DMS153 treated with DMSO at 0.1 percent for 48 hours (cell line): Measurements from ENCODE around the gene PRKD1.
"Not testable (repeated sequence)": the region's sequence is repeated elsewhere in the genome, so short reads cannot be mapped to it uniquely, and the experiment has no call there.

Source experiments
- DNase-seq: peaks from one replicate; lab custom pipeline; 2025; ENCODE audit not compliant: unreplicated experiment; lab: John Stamatoyannopoulos, UW

PRKD1 gene

DNA sequence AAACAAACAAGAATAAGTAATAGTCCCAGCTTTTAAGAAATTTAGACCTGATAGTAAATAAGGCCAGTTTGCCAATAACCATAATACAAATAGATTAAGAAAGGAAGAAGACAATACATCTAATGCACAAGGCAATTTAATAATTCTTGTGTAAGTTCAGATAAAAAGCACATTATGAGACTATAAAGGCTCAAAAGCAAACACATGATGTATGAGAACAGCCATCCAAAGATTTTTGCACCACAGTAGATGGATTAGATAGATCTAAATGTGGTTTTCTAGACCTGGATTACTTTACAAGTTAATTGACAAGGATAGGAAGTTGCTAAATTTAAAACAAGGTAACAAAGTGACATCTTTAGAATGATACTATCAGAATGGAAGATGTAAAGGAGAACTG is 125.4 kb downstream of the PRKD1 start:
- DNase-seq: no peak

DNA sequence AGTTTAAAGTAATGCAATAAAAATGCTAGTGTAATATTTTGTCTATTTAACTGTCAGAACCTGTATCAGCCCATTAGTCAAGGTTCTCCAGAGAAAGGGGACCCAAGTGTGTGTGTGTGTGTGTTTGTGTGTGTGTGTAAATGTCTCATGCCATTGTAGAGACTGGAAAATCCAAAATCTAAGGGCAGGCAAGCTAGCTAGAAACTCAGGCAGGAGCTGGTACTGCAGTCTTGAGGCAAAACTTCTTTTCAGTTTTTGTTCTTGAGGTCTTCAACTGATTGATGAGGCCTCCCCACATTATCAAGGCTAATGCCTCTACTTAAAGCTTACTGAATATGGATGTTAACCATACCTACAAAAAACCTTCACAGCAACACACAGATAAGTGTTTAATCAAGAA is 126.7 kb downstream of the PRKD1 start:
- no peak for DNase-seq

DNA sequence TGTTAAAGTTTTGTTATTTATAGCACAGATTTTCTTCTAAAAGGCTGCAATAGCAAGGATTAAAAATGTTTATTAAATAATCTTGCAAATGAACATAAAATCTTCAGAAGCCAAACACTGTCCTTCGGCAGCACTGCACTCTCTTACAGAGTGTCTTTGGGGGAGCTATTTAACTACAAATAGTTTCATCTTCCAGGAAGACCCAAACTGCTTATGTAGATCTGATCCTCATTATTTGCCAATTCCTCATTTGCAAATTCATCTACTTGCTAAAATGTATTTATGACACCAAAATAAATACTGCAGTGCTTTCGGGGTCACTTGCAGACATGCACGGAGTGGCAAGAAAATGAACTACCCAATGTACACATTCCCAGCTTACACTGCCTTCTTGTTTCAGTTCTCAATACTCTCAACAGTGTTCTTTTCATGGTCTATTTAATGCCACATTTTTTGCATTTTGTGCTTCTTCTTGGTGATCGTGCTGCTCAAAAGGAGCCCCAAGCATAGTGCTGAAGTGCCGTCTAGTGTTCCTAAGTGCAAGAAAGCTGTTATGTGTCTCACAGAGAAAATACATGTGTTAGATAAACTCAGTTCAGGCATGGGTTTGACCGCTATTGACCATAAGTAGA is 128.1 kb downstream of the PRKD1 start:
- no peak for DNase-seq

DNA sequence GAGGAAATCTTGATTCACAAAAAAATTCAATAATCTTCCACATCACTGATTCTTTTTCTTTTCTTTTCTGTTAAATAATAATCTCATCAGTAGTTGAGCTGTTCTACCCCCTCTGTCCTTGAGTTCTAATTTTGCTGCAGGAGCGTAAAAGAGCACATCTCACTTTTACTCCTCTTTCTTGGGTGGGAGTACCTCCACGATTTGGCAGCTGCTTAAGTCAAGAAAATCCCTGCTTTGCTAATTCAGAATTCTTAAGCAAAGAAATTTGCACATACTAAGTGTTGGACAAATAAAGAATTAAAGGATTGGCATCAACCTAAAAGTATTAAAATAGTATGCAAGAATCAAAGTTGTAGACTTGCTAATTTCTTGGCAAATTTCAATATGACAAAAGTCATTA is 128.8 kb downstream of the PRKD1 start:
- no peak for DNase-seq

DNA sequence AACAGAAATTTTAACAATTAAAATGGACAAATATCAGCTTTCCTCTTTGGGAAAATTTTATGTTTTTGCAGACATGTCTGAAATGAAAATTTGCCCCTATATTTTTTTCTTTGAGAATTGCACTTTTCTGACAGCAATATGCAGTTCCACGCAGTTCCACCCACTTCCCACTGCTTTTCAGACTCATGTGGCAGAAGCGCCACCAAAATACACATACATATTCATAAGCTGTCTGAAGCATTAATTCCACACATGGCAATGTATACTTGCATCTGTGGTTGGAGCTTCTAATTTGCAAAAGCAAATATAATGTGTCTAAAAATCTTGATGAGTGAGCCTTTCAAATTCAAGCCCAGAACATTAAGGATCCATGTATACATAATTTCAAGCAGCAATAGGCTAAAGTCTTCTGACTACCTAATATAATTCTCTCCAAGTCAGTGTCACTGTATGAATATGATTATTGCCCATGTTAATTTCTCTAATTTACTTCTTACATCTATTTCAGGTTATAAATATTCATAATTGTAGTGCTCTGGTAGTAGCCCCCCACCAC is 129.5 kb downstream of the PRKD1 start:
- DNase-seq: no peak

DNA sequence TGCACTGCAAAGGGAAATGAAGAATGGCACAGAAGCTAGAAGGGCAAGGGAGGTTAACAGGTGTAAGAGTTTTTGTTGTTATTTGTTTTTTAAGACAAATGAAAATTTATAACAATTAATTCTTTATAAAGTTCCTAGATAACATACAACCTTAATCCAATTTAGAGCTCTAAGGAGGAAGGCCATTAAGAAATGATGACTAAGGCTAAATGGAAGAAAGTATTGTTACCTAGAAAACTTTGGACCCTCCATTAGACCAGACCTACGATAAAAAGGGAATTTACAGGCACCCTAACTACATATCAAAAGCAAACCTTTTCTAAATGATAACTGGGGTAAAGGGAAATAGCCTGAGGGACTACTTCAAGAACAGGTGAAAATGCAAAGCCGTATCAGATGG is 130.8 kb downstream of the PRKD1 start:
- no peak for DNase-seq

DNA sequence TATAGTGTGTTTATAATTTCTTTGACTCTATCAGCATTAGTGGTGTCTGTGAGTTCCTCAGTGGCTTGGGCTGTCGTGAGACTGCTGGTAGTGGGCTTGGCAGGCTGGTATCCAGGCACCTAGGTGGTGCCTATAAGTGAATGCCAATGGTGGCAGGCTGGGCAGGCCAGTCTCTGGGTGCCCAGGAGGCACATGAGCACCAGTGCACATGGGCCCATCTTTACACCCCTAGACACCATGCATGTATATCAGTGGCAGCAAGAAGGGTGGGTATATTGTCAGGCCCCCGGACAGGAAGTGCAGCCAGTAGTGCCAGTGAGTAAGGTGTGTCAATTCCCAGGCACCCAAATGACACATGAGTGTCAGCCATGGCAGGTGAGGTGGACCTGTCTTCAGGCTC is 138.2 kb downstream of the PRKD1 start:
- no peak for DNase-seq

DNA sequence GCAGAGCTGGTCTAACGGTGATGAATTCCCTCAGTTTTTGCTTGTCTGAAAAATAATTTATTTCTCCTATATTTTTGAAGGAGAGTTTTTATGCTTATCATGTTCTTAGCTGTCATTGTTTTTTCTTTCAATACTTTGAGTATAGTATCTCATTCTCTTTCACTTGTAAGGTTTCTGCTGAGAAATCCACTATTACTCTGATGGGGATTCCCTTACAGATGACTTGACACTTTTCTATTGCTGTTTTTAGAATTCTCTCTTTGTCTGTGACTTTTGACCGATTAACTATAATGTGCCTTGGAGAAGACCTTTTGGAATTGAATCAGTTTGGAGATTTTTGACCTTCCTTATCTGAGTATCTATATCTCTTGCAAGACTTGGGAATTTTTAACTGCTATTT is 139.6 kb downstream of the PRKD1 start:
- no peak for DNase-seq

DNA sequence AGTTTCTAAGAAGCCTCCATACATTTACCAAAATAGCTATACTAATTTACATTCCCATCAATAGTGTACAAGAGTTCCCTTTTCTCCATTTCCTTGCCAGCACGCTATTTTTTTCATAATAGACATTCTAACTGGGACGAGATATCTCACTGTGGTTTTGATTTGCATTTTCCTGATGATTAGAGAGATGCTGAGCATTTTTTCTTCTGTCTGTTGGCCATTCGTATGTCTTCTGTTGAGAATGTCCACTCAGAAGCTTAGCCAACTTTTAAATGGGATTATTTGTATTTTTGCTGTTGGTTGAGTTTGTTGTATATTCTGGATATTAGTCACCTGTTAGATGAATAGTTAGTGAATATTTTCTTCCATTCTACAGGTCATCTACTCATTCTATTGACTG is 144.1 kb downstream of the PRKD1 start:
- no peak for DNase-seq

DNA sequence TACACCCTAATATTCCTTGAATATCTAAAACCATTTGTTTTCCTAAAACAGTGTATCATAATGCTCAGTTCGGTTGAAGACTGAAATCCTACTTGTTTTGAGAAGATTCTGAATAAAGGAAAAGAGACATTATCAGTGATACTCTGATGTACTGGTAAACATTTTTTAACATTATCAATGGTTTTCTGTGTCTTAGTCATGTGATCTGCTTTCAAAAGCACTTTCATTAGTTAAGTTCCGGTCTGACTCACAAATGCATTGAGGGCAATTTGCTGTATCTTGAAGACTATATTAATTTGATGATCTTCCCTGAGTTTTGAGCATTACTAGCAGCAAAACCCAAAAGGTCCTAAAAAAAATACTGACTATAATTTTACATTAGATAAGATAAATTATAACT is 145.6 kb downstream of the PRKD1 start:
- no peak for DNase-seq

DNA sequence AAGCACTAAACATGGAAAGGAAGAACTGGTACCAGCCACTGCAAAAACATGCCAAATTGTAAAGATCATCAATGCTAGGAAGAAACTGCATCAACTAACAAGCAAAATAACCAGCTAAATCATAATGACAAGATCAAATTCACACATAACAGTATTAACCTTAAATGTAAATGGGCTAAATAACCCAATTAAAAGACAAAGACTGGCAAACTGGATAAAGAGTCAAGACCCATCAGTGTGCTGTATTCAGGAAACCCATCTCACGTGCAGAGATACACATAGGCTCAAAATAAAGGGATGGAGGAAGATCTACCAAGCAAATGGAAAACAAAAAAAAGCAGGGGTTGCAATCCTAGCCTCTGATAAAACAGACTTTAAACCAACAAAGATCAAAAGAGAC is 150.5 kb downstream of the PRKD1 start:
- DNase-seq: not testable (repeated sequence)

DNA sequence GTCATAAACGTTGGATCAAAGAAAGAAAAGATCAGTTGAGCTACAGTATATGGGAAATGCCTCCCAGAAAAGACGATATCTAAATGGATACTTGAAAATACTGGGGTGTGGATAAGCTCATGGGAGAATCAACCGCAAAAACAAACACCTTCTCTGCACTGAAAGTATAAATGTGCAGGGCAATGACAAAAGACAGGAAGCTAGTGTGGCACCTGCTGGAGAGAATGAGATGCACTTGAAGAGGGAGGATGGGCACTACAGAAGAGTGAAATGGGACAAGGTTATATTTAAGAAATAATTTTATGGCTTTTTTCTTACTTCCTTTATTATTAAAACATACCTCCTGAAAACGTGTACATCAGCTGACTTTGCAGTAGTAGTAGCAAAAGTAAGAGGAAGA is 153.7 kb downstream of the PRKD1 start:
- peak; percentile 91 for DNase-seq

DNA sequence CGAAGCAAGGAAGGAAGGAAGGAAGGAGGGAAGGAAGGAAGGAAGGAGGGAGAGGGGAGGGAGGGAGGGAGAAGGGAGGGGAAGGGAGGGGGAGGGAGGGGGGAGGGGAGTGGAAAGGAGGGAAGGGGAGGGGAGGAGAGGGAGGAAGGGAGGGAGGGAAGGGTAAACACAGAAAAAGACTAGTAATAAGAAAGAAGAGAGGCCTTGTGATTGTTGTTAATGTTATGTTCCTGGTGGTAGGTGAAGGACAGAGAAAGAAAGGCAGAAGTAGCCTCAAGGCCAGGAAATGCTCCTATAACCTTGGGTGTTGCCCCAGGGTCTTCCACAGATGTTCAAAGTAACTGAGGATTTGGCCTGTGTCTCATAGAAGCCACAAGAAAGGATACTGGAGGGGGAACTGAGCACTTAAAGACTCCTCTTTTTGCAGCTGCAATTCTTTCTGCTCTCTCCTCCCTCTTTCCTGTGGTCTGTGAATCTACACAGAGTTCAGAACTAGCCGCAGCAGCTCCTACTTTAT is 164.2 kb downstream of the PRKD1 start:
- DNase-seq: no peak

DNA sequence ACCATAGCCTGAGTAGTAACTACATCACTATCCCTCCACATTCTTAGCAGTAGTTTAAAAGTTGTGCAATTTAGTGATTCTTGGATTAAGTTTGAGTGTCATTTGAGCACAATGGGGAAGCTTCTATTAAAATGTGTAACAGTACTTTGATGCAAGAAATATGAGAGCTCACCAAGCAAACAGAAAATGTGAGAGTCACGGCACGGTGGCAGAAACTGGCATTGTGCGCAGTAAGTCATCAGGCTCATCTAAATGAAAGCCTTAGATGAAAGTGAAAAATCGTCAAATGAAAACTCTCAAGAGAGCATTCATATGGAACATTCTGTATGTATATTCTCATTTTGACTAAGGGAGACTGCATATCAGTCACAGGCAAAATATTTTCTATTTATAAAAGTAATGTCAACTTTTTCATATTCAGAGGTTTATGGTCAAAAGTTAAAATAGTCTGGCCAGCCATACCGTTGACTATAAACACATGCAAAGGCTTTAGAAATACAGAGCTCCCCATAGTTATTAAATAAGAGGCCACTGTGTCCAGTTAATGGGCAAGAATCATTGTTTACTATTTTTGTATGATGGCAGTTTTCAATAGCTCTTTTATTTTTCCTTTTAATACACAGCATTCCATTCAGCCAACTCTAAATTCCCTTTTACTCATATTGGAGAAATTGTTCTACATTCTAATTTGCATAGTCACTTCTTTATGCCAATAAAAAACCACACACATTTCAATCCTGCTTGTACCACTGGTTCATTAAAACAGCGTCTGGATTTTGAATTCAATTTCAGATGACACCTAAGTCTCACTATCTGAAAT is 167.9 kb downstream of the PRKD1 start:
- DNase-seq: no peak

DNA sequence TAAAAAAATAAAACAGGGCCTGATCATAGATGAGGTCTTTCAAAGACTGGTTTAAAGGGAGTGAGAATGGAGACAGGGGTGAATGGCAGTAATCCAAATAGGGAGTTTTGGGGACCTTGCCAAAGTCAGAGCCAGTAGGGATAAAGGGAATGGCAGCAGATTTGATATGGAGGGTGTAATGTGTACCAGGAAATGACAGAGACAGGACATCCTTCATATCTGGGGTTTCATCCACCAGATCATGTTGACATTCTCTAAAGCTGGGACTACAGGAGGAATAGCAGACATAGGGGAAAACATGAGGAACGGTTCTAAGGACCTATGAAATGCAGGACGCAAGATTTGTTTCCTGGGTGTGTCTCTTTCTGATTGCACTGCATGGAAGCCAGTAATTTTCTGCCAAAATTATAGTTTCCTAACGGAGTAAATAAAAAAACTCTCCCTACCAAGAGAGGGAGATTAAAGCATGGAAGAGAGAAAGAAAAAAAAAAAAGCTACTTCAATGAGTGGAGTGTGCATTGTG is 169.9 kb downstream of the PRKD1 start:
- DNase-seq: no peak

DNA sequence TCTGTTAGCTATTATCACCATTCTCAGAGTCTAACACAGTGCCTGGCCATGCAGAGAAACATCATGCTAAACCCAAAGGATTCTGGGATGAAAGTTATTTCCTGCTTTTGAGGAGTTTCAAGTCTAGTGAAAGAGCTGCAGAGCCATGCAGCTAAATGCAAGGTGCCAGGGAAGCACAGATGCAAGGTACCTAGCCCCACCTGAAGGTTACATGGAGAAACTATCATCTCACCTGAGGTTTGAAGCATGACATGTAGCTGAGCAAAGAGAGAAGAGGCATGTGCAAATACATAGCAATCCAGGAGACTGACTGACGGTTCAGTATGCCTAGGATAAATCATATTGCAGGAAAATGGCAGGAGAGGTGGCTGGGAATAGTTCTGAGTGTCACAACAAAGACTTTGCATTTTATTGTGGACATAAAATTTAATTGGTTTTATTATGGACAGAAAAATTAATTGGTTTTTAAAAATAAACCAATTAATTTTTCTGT is 170.4 kb downstream of the PRKD1 start:
- DNase-seq: no peak

DNA sequence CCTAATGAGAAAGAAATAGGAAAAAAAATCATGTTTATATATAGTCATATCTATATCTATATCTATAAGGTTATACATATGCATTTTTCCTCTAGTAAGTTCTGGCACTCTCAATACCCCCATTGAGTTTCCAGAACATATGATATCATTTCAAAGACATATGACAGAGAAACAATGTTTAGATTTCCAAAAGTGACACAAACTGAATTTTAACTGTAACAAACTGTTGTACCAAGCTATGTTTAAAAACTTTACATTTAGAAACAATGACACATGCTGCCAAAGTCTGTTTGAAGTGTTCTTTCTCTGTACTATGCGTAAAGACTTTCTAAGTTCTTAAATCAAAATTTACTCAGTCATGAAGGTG is 171.6 kb downstream of the PRKD1 start:
- no peak for DNase-seq

DNA sequence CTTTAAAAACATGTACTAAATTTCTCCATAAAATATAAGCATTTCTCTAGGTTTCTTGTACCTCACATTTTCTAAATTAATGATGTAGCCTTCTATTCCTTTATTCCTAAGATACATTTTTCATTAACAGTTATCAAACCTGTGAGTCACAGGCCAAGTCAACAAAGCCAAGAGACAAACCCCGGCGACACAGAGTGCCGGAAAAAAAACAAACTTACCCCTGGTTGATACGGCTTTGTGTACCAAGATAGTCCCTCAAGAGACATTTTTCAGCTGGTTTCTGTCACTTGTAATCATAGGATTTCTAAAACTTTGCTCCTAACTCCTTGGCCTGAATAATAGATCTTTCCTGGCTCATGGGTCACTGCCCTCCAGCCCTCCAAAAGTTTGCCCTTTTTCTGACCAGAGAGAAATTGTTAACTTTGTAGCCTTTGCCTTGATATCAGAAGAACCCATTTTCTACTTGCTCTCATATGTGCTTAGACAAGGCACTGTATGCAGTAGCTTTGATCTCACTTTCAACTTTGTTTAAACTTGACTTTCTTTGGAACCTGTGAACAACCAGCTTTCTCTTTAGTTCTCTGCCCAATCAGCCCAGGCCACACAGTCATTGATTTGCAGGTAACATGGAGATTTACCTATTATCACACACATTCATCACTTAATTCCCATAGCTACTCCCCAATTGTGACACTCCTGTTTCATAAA is 172.2 kb downstream of the PRKD1 start:
- DNase-seq: no peak

DNA sequence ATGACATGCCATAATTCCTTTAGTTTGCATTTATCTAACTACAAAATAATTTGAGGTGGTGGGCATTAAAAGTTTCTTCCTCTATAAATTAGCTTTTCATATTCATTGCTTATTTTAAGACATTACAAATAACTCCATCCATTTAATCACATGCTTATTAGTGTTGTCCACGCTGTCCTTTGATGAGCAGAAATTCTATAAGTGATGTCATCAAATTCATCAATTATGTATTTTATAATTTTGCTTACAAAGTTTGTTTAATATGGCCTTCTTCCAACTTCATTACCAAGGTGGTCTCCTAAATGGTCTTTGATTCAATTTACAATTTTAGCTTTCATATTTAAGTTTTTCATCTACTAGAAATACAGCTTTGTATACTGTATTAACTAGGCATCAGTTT is 173.5 kb downstream of the PRKD1 start:
- no peak for DNase-seq

DNA sequence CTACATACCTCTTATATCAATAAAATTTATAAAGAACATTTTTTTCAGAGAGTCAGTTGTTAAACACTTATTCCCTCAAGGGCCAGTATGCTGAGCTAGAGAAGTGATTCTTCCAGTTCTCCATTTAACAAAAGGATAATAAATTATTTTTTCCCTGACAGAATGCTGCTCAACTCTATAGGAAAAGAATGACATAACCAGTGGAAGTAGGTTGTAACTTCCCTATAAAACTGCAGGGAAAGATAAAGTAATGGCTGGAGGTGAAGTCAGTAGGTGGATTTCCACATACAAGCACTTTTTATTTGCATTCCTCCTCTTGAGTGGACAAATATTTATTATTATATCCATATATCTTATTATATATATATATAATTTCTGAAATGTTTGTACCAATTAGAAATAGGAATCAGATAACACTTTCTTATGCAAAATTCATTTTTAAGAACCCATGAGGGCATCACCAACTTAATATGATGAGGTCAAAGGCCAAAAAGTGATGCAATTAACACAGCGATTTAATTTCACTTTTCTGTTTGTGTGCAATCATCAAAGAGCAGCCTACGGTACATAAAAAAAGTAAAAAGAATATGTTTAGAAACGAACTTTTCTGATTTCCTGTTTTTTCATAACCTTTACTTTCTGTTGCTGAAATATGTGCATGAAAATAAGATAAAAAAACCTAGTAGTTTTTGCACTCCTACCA is 175.3 kb downstream of the PRKD1 start:
- DNase-seq: no peak

DNA sequence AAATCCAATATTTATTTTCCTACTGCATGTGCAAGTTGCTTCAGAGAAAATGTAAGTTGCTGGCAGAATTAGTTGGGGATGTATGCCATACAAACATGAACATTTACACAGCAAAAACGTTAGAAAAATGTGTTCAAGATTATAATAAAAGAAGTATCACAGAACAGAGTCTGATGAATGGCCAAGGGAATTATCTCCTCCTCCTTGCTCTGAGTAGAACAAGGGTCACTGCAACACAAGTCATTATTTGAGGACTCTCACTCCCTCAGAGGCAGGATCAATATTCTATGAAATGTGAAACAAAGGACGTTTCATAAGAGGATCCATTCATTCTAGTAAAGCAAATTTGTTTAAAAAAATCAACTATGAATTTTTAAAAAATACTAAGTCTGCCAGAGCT is 177.8 kb downstream of the PRKD1 start:
- DNase-seq: no peak
